ENCODE results near the gene INHBA.
A peak's percentile ranks its signal among the peaks of the same experiment; 100 is the strongest.

The INHBA gene

DNA sequence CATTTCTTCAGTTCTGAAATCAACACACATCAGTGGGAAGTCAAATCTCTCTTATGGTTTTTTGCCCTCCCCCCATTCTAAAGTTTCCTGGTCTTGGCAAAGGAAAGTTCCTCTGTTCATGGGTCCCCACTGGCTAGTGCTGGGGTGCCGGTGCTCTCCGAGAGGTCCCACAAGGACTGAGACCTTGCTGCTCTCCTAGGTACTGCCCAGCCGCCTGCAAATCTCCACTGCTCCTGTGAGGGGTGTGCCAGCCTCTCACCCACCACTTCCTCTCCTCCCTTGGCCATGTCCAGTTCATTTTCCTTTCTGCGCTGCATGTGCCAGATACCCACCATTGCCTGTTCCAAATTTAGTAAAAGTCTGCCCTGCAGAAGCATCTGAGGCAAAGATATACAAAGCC, 17.2 kb upstream of the INHBA start:
- Histone ChIP-seq H3K4me3 (no peak overlapping the region), H4K20me1 (no peaks in the 10 kb centered on the region), H3K4me1 (no peaks in the 10 kb centered on the region), H3K27ac (no peak overlapping the region), H3K36me3 (no peaks in the 10 kb centered on the region), H3K27me3 (no peaks in the 10 kb centered on the region), H3K4me2 (no peak overlapping the region), H3K9me3 (replicated peaks in 1 of 11) (peaks cover 9 to 25% (median 19%) of the 10 kb centered on the region in 11 experiments; a peak in 20 of 22 replicates), H3K9ac (no peak overlapping the region)
- no peak for TF ChIP-seq Cebpa-rat (IDR thresholded peaks at IDR 0.05)

DNA sequence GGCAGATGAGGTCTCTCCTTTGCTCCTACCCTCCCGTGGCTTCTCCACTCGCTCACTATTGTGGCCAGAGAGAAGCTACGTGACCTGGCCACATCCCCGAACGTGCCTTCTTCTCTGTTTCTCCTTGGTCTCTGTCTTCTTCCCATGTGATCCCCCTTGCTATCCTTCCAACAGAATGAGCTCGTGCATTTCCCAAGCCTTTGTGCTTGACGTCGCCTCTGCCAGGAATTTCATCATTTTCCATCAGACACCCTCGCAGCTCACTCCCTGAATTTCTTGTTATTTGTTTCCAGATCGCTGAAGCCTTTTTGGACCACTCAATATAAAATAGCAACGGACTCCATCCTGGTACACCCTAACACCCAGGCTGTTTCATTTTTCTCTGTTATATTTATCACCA, 13.8 kb upstream of the INHBA start:
- H3K27me3 ChIP-seq = no peaks in the 10 kb centered on the region
- no peak overlapping the region for H3K4me3 ChIP-seq
- no peaks in the 10 kb centered on the region for H3K4me1 ChIP-seq
- H3K36me3 ChIP-seq = no peaks in the 10 kb centered on the region
- no peak for TF ChIP-seq Cebpa-rat (IDR thresholded peaks at IDR 0.05)
- H3K27ac ChIP-seq = no peak overlapping the region
- peaks cover 0 to 9% (median 5%) of the 10 kb centered on the region in 11 experiments; a peak in 12 of 22 replicates for H3K9me3 ChIP-seq (replicated peaks in 1 of 11)
- no peak overlapping the region for H3K4me2 ChIP-seq
- no peaks in the 10 kb centered on the region for H4K20me1 ChIP-seq
- H3K9ac ChIP-seq = no peak overlapping the region

DNA sequence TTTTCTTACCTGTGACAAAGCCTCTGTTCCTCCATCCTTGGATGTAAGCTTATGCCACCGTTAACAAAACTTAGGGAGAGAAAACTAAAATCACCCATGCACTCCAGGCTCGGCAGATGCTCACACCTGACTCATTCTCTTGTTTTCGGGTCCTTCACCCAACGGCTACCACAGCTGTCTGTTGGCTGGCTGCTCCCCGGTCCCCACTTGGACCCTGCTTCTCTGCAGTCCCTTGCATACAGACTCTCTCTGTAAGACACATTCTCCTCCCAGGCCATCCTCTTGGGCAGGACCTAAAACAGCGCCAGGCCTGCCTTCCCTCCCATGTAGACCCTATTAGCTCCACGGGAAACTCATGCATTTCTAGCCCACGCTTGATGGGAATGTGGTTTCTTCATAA, 12.1 kb upstream of the INHBA start:
- Histone ChIP-seq H3K4me2 (no peak overlapping the region), H3K9ac (no peak overlapping the region), H3K36me3 (no peaks in the 10 kb centered on the region), H3K27me3 (no peaks in the 10 kb centered on the region), H3K9me3 (replicated peaks in 1 of 11) (no peaks in the 10 kb centered on the region), H3K4me3 (no peak overlapping the region), H3K4me1 (no peaks in the 10 kb centered on the region), H4K20me1 (no peaks in the 10 kb centered on the region), H3K27ac (no peak overlapping the region)
- no peak for TF ChIP-seq Cebpa-rat (IDR thresholded peaks at IDR 0.05)

DNA sequence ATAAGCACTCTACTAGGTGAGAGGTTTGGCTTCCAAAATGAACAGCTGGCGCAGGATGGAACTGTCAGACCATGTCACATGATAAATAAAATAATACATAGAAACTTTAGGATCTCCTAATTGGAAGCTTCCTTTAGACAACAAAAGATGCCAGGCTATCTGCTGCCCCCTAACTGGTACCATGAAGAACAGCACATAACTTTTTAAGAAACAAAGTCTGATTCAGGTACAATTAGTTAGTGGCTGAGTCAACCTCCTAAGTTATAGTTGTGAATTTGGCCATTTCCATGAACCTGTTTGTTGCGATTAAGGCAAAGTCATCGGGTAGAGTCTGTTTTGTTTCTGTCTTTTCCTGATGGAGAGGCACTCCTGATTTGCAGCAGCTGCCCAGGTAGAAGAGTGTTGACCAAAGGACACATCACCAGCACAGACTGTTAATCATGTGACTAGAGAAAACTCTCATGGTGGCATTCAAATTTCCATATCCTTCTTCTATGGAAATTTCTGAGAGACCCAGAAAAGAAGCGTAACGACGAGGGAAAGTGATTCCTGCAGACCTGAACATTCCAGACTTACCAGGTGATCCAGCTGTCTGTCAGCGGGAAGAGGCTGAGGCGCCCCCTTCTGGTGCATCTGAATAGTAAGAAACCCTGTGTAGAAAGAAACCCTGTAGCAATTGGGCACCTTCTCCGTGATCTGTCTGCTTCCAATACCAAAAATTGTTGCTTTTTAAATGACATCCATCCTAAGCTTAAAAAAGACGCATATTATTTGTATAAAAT, 8.6 kb upstream of the INHBA start:
- Histone ChIP-seq H3K4me1 (peaks cover 0 to under 1% (median 0%) of the 10 kb centered on the region in 10 experiments; a peak in 1 of 20 replicates), H3K27me3 (no peaks in the 10 kb centered on the region), H3K36me3 (no peaks in the 10 kb centered on the region), H3K4me3 (no peak overlapping the region), H3K9ac (no peak overlapping the region), H3K27ac (no peak overlapping the region), H4K20me1 (no peaks in the 10 kb centered on the region), H3K4me2 (no peak overlapping the region), H3K9me3 (replicated peaks in 1 of 11) (no peaks in the 10 kb centered on the region)
- TF ChIP-seq Cebpa-rat (IDR thresholded peaks at IDR 0.05) = no peak

DNA sequence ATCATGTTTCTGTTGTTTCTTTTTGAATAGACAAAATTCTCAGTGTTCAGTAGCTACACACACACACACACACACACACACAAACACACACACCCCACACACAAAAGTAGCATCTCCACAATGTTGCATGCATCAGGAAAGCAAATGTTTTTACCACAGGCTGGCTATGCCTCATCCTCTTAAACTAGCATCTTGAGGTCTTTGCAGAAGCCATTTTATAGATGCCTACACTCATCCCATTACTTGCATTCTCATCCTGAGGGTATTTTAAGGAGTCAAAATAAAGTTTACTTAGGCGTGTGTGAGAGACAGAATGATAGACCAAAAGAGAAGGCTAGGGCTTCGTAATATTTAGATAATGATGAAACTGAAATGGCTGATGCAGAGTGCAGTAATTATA, 7.9 kb upstream of the INHBA start:
- Histone ChIP-seq H3K27ac (no peak overlapping the region), H3K9me3 (replicated peaks in 1 of 11) (no peaks in the 10 kb centered on the region), H3K36me3 (no peaks in the 10 kb centered on the region), H3K9ac (no peak overlapping the region), H3K4me1 (peaks cover 3 to 7% (median 5%) of the 10 kb centered on the region in 10 experiments; a peak in 18 of 20 replicates), H3K4me2 (no peak overlapping the region), H4K20me1 (no peaks in the 10 kb centered on the region), H3K27me3 (peaks cover 0 to 3% (median 0%) of the 10 kb centered on the region in 11 experiments; a peak in 1 of 22 replicates), H3K4me3 (no peak overlapping the region)
- no peak for TF ChIP-seq Cebpa-rat (IDR thresholded peaks at IDR 0.05)

DNA sequence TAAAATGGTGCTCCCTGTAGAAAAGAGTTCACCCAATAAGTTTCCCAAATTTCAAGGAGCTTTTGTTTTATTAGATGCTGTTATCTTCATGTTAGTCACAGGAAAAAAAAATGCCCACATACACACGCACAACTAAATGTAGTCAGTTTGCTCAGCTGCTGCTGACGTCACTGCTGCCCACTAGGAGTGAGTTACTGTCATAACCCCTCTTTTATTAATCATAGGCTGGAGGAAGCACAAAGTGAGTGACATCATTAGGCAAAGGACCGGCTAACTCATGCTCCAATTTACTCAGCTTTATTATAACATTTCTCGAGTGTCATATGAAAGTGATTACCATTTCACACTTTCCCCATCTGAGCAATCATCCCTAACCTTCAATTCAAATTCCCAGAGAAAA, 6.7 kb upstream of the INHBA start:
- H3K4me2 ChIP-seq = no peak overlapping the region
- no peak for TF ChIP-seq Cebpa-rat (IDR thresholded peaks at IDR 0.05)
- H3K4me1 ChIP-seq = peaks cover 12 to 16% (median 15%) of the 10 kb centered on the region in 10 experiments
- no peaks in the 10 kb centered on the region for H3K9me3 ChIP-seq (replicated peaks in 1 of 11)
- H3K27ac ChIP-seq = no peak overlapping the region
- H4K20me1 ChIP-seq = no peaks in the 10 kb centered on the region
- no peak overlapping the region for H3K9ac ChIP-seq
- H3K4me3 ChIP-seq = no peak overlapping the region
- H3K27me3 ChIP-seq = peaks cover 0 to 6% (median 0%) of the 10 kb centered on the region in 11 experiments; a peak in 1 of 22 replicates
- H3K36me3 ChIP-seq = no peaks in the 10 kb centered on the region

DNA sequence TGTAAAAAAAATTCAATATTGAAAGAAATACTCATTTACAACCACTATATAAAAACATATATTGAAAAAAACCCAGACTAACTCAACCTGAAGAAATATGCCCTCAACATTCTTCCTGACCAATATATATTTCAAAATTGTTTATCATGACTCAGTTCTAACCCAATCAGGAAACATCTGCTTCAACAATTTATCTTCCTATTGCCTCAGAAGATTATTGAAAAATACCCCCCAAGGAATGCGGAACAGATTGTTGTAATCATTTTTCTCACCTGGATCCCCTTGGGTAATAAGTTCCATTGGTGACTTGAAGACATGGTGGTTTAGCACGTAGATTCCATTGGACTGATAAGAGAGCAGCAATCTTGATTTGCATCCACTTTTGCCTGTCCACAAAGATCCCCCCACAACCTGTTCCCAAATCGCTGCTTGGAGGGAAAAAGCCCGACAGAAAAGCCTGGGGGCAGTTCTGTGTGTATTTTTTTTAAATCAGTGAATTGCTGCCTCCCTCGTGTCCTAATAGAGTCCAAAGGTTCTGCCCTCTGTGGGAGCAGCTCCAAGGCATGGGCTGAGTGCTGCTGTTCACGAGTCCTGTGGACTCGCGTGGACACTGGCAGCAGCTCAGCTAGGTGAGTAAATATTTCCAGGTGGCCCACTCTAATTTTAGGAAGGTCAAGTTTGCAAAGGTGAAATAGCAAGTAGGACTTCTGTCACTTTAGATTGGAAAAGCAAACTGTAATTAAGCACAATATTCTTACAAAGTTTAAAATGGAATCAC, 5.9 kb upstream of the INHBA start:
- no peak for TF ChIP-seq Cebpa-rat (IDR thresholded peaks at IDR 0.05)
- peaks cover 0 to 6% (median 0%) of the 10 kb centered on the region in 11 experiments; a peak in 1 of 22 replicates for H3K27me3 ChIP-seq
- no peaks in the 10 kb centered on the region for H3K36me3 ChIP-seq
- no peak overlapping the region for H3K4me2 ChIP-seq
- no peak overlapping the region for H3K4me3 ChIP-seq
- H3K9ac ChIP-seq = no peak overlapping the region
- H3K9me3 ChIP-seq (replicated peaks in 1 of 11) = no peaks in the 10 kb centered on the region
- H3K4me1 ChIP-seq = peaks cover 15 to 21% (median 16%) of the 10 kb centered on the region in 10 experiments
- no peaks in the 10 kb centered on the region for H4K20me1 ChIP-seq
- no peak overlapping the region for H3K27ac ChIP-seq

DNA sequence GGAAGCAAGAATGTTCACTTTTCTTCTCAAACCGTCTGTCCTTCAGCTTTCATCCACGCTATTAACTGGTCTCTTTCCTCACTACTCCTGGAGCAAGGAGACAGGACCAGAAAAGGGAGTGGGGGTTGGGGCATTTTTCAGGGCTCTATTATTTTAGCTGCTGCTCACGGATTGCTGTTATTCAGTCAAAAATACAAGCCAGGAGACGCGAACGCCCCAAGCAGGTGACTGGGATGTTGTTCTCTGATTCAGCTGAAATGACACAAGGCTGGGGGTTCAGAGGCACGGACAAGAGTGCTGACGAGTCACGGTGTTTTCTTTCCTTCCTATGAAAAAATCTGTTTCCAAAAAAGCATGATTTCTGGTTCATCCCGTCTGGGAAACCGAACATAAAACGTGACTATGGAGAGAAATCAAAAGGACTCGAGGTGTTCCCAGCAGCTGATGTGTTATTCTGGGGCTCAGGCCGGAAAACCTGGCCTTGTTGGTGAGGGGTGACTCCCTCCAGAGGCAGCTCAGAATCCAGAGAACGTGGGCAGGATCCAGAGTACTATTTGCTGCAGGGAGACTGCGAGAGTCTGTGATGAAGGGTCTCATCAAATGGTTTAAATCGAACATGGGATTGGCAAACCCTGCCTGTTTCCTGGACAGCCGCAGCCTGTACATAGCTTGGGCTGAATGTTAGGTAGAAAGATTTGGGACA, 3.5 kb upstream of the INHBA start:
- Histone ChIP-seq H3K4me3 (peak overlapping the region in 2 of 10 experiments; percentile 54 to 55; a peak in 1 of 20 replicates), H3K4me2 (peak overlapping the region; percentile 85 to 97 (median 94)), H3K9ac (peak overlapping the region in 1 of 11 experiments; percentile 64; a peak in 1 of 22 replicates), H3K4me1 (peaks cover 15 to 21% (median 16%) of the 10 kb centered on the region in 10 experiments), H3K27me3 (peaks cover 7 to 18% (median 11%) of the 10 kb centered on the region in 11 experiments), H3K27ac (no peak overlapping the region), H4K20me1 (no peaks in the 10 kb centered on the region), H3K9me3 (replicated peaks in 1 of 11) (no peaks in the 10 kb centered on the region), H3K36me3 (no peaks in the 10 kb centered on the region)
- no peak for TF ChIP-seq Cebpa-rat (IDR thresholded peaks at IDR 0.05)
